K562 (cell line): Measurements from ENCODE around the gene PRM3. TPM values are rescaled to one million over a fixed set of nuclear protein-coding genes. Genes with fewer than 3 reads are reported as not detected.

ENCODE experiments used
- BCOR ChIP-seq: fragments of 450-650 bp; IDR thresholded peaks from 2 replicates; pipeline ENCODE4 v1.6.1; 2016
- C11orf30 ChIP-seq: fragments of 450-650 bp; IDR thresholded peaks from 2 replicates; pipeline ENCODE4 v1.6.1; 2016; ENCODE audit warnings: low read depth, mild to moderate bottlenecking
- EP300 ChIP-seq: IDR thresholded peaks from 2 replicates; pipeline ENCODE4 v1.6.1; 2012; ENCODE audit warnings: low read length, improper control_type of control experiment
- HNRNPK ChIP-seq: fragments of 200-400 bp; formaldehyde crosslinking; IDR thresholded peaks from one replicate; pipeline ENCODE4 v1.6.1; 2018; ENCODE audit warnings: mild to moderate bottlenecking, low read depth, low read length; ENCODE audit not compliant: poor library complexity, severe bottlenecking
- RAD21 ChIP-seq, 2 experiments: fragments of 250-450 bp in 1 of 2; fragments of 450-650 bp in 1 of 2; sonication (Bioruptor Pico) in 1 of 2; formaldehyde crosslinking in 1 of 2; IDR thresholded peaks in 1 of 2; conservative IDR thresholded peaks in 1 of 2; 2 replicates each; pipeline versions ENCODE4 v1.4.0 to v1.8.0; 2020 to 2022; ENCODE audit warnings: mild to moderate bottlenecking in 2 of 2, moderate library complexity in 1 of 2
- RBM22 ChIP-seq: fragments of 200-400 bp; formaldehyde crosslinking; IDR thresholded peaks from 2 replicates; pipeline ENCODE4 v1.6.1; 2018; ENCODE audit warnings: low read length, low read depth; ENCODE audit not compliant: poor library complexity, severe bottlenecking
- RBM39 ChIP-seq: fragments of 200-400 bp; formaldehyde crosslinking; optimal IDR thresholded peaks from 2 replicates; pipeline ENCODE3; 2018; ENCODE audit warnings: low read depth, low read length
- SETDB1 ChIP-seq: IDR thresholded peaks from one replicate; pipeline ENCODE4 v1.6.1; 2012; ENCODE audit warnings: low read length, control low read depth, inconsistent platforms
- SPI1 ChIP-seq: IDR thresholded peaks from 2 replicates; pipeline ENCODE4 v1.6.1; 2011; ENCODE audit warnings: low read depth, low read length, control low read depth, borderline replicate concordance
- STAT5B ChIP-seq: fragments of 250-450 bp; sonication (Bioruptor Pico); IDR thresholded peaks from 2 replicates; pipeline ENCODE4 v1.8.0; 2021; ENCODE audit warnings: mild to moderate bottlenecking, inconsistent platforms
- TAF7 ChIP-seq: fragments of 450-650 bp; IDR thresholded peaks from 2 replicates; pipeline ENCODE4 v1.6.1; 2016; ENCODE audit warnings: missing genetic modification characterization, missing compliant biosample characterization
- ZBTB7A ChIP-seq: IDR thresholded peaks from 2 replicates; pipeline ENCODE4 v1.6.1; 2011; ENCODE audit warnings: low read depth, mild to moderate bottlenecking, low read length, moderate library complexity, borderline replicate concordance; ENCODE audit not compliant: control insufficient read depth
- polyA plus RNA-seq, 8 experiments: library from polyadenylated mRNA; depleted of rRNA in 4 of 8; stranded (reverse) in 5 of 8; unstranded in 3 of 8; fragments of >200 nt; fragmentation: Nextera tagmentation in 2 of 8; fragmentation: Illumina TruSeq in 1 of 8; extraction: Ambion mirVana in 2 of 8; extraction: Trizol in 1 of 8; gene quantifications; 2 replicates each; pipeline versions ENCODE4 v1.2.1 to v1.2.3, GENCODE V29; 2011 to 2014; ENCODE audit warnings: inconsistent platforms in 1 of 8, missing spikeins in 1 of 8
- total RNA-seq, 7 experiments: library from RNA; depleted of rRNA in 6 of 7; stranded (reverse); fragments of >200 nt in 6 of 7; fragmentation: Illumina TruSeq in 2 of 7; extraction: Trizol in 2 of 7; gene quantifications; 2 replicates each; pipeline versions ENCODE4 v1.2.1 to v1.2.3, GENCODE V29; 2011 to 2021; ENCODE audit warnings: low replicate concordance in 1 of 7
- TF ChIP-seq, protein P1 (sequence below), 2 experiments: fragments of 250-450 bp in 1 of 2; fragments of 450-650 bp in 1 of 2; sonication (Bioruptor Pico) in 1 of 2; IDR thresholded peaks; 2 replicates each; pipeline versions ENCODE4 v1.6.1 to v1.8.0; 2016 to 2021; ENCODE audit warnings: mild to moderate bottlenecking in 2 of 2, moderate library complexity in 2 of 2, missing compliant biosample characterization in 1 of 2, missing genetic modification characterization in 1 of 2
- TF ChIP-seq, protein P2 (sequence below): fragments of 250-450 bp; sonication (Bioruptor Pico); IDR thresholded peaks from 2 replicates; pipeline ENCODE4 v1.5.0; 2020; ENCODE audit warnings: mild to moderate bottlenecking, borderline replicate concordance
- TF ChIP-seq, protein P3 (sequence below): fragments of 250-450 bp; sonication (Bioruptor Pico); IDR thresholded peaks from 2 replicates; pipeline ENCODE4 v1.4.0; 2020; ENCODE audit warnings: mild to moderate bottlenecking, moderate library complexity
- TF ChIP-seq, protein P4 (sequence below): IDR thresholded peaks from 2 replicates; pipeline ENCODE4 v1.6.1; 2011; ENCODE audit not compliant: insufficient read length; ENCODE audit errors: extremely low read depth
- TF ChIP-seq, protein P5 (sequence below), 2 experiments: fragments of 450-650 bp in 1 of 2; sonication (generic) in 1 of 2; formaldehyde crosslinking; conservative IDR thresholded peaks; 2 replicates each; pipeline versions ENCODE4 v1.4.0 to v1.8.1; 2020 to 2022; ENCODE audit warnings: mild to moderate bottlenecking in 1 of 2, missing genetic modification reagents in 1 of 2
- TF ChIP-seq, protein P6 (sequence below): sonication (generic); formaldehyde crosslinking; IDR thresholded peaks from 2 replicates; pipeline ENCODE4 v1.8.1; 2023; ENCODE audit warnings: mild to moderate bottlenecking, missing genetic modification reagents
- TF ChIP-seq, protein P7 (sequence below): sonication (generic); formaldehyde crosslinking; IDR thresholded peaks from 2 replicates; pipeline ENCODE4 v1.8.0; 2022; ENCODE audit warnings: mild to moderate bottlenecking, missing genetic modification reagents

Gene PRM3
- total and polyA plus RNA-seq, 9 of the 15 experiments (the other 6 are each of a cell fraction or from before 2014, with no cell fraction given) = not detected

DNA sequence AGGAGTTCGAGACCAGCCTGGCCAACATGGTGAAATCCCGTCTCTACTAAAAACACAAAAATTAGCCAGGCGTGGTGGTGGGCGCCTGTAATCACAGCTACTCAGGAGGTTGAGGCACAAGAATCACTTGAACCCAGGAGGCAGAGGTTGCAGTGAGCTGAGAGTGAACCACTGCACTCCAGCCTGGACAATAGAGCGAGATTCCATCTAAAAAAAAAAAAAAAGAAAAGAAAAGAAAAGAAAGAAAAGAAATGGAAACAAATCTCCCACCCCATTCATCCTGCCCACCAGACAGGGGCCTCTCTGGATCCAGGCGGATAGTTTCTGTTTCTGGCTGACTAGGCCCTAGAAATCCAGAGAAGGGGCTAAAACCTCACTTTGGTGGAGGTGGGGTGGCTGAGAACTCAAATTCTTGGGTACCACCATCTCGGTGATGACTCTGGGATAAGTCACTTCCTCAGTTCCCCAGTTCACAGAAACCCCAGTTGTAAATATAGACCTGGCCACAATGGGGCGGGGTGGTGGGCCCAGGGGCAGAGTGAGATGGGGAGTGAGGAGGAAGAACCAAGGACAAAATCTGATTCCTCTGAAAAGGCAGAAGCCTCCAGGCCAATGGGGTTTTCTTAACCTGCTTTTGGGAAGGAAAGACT, 39.6 kb downstream of the PRM3 start (continued):
- TF ChIP-seq, protein P1, sequence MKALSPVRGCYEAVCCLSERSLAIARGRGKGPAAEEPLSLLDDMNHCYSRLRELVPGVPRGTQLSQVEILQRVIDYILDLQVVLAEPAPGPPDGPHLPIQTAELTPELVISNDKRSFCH (CRISPR knock-in tag; IDR thresholded peaks at IDR 0.05) = no peak
- TF ChIP-seq, protein P1 (tag; IDR thresholded peaks at IDR 0.05) = no peak
- TF ChIP-seq SPI1 = peak; percentile 67; the same call in 1 of the 2 replicates
- TF ChIP-seq, protein P2, sequence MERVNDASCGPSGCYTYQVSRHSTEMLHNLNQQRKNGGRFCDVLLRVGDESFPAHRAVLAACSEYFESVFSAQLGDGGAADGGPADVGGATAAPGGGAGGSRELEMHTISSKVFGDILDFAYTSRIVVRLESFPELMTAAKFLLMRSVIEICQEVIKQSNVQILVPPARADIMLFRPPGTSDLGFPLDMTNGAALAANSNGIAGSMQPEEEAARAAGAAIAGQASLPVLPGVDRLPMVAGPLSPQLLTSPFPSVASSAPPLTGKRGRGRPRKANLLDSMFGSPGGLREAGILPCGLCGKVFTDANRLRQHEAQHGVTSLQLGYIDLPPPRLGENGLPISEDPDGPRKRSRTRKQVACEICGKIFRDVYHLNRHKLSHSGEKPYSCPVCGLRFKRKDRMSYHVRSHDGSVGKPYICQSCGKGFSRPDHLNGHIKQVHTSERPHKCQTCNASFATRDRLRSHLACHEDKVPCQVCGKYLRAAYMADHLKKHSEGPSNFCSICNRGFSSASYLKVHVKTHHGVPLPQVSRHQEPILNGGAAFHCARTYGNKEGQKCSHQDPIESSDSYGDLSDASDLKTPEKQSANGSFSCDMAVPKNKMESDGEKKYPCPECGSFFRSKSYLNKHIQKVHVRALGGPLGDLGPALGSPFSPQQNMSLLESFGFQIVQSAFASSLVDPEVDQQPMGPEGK = no peak
- no peak for TF ChIP-seq RBM39
- no peak for TF ChIP-seq TAF7 (tag)
- TF ChIP-seq BCOR = peak; percentile 15; the same call in 1 of the 2 replicates
- no peak for TF ChIP-seq SETDB1
- TF ChIP-seq, protein P3, sequence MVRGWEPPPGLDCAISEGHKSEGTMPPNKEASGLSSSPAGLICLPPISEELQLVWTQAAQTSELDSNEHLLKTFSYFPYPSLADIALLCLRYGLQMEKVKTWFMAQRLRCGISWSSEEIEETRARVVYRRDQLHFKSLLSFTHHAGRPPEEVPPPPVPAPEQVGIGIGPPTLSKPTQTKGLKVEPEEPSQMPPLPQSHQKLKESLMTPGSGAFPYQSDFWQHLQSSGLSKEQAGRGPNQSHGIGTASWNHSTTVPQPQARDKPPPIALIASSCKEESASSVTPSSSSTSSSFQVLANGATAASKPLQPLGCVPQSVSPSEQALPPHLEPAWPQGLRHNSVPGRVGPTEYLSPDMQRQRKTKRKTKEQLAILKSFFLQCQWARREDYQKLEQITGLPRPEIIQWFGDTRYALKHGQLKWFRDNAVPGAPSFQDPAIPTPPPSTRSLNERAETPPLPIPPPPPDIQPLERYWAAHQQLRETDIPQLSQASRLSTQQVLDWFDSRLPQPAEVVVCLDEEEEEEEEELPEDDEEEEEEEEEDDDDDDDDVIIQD (CRISPR knock-in tag) = no peak
- TF ChIP-seq, protein P4, sequence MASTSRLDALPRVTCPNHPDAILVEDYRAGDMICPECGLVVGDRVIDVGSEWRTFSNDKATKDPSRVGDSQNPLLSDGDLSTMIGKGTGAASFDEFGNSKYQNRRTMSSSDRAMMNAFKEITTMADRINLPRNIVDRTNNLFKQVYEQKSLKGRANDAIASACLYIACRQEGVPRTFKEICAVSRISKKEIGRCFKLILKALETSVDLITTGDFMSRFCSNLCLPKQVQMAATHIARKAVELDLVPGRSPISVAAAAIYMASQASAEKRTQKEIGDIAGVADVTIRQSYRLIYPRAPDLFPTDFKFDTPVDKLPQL = no peak
- no peak for TF ChIP-seq RBM22
- TF ChIP-seq, protein P5, sequence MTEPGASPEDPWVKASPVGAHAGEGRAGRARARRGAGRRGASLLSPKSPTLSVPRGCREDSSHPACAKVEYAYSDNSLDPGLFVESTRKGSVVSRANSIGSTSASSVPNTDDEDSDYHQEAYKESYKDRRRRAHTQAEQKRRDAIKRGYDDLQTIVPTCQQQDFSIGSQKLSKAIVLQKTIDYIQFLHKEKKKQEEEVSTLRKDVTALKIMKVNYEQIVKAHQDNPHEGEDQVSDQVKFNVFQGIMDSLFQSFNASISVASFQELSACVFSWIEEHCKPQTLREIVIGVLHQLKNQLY (CRISPR knock-in tag; conservative IDR thresholded peaks at IDR 0.05) = no peak
- peak; percentile 10; the same call in 1 of the 2 replicates for TF ChIP-seq EP300
- 0 out of 4 replicates have a peak, but pooled peaks have one; percentile 2 to 7 for TF ChIP-seq RAD21 (CRISPR knock-in tag; conservative IDR thresholded peaks at IDR 0.05 in 1 of 2, IDR thresholded peaks at IDR 0.05 in 1 of 2)
- no peak for TF ChIP-seq STAT5B (CRISPR knock-in tag)
- TF ChIP-seq, protein P6, sequence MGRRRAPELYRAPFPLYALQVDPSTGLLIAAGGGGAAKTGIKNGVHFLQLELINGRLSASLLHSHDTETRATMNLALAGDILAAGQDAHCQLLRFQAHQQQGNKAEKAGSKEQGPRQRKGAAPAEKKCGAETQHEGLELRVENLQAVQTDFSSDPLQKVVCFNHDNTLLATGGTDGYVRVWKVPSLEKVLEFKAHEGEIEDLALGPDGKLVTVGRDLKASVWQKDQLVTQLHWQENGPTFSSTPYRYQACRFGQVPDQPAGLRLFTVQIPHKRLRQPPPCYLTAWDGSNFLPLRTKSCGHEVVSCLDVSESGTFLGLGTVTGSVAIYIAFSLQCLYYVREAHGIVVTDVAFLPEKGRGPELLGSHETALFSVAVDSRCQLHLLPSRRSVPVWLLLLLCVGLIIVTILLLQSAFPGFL = no peak
- no peak for TF ChIP-seq C11orf30
- TF ChIP-seq, protein P7, sequence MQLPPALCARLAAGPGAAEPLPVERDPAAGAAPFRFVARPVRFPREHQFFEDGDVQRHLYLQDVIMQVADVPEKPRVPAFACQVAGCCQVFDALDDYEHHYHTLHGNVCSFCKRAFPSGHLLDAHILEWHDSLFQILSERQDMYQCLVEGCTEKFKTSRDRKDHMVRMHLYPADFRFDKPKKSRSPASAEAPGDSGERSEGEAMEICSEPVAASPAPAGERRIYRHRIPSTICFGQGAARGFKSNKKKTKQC = no peak
- TF ChIP-seq HNRNPK = no peak
- TF ChIP-seq ZBTB7A = no peak
